C4-2B (cell line): ENCODE results near the gene C15orf39.

ENCODE experiments used
- ZFX ChIP-seq: fragments of 450-650 bp; IDR thresholded peaks from 2 replicates; pipeline ENCODE4 v1.6.1; 2017
- TF ChIP-seq, protein P1 (sequence below): fragments of 450-650 bp; conservative IDR thresholded peaks from 2 replicates; pipeline ENCODE4 v1.5.1; 2017; ENCODE audit warnings: mild to moderate bottlenecking

DNA sequence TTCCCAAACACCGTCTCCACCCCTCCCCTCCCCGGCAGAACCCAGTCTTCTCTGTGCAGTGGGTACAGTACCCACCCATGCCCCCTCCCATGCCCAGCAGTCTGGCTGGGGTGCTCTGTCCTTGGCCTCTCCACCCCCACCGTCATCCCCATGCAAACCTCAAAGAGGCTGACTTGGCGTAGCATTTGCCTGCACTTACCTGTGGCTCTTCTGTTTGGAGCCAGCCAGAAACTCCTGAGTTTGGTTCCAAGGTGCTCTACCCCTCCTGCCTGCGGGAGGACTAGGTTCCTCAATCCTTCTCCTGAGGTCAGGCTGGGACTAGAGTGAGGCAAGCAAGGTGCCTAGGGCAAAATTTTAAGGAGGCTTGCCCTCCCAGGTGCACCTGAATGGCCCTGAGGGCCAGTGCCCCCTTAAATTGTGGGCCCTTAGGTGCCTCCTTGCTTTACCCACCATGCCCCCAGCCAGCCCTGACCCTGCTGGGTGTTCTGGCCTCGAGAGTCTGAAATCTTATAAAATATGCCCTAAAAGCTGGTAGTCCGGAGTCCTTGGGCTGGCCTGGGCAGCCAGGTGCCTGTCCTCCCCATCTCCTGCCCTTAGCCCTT is 47.1 kb upstream of the C15orf39 start:
- TF ChIP-seq, protein P1, sequence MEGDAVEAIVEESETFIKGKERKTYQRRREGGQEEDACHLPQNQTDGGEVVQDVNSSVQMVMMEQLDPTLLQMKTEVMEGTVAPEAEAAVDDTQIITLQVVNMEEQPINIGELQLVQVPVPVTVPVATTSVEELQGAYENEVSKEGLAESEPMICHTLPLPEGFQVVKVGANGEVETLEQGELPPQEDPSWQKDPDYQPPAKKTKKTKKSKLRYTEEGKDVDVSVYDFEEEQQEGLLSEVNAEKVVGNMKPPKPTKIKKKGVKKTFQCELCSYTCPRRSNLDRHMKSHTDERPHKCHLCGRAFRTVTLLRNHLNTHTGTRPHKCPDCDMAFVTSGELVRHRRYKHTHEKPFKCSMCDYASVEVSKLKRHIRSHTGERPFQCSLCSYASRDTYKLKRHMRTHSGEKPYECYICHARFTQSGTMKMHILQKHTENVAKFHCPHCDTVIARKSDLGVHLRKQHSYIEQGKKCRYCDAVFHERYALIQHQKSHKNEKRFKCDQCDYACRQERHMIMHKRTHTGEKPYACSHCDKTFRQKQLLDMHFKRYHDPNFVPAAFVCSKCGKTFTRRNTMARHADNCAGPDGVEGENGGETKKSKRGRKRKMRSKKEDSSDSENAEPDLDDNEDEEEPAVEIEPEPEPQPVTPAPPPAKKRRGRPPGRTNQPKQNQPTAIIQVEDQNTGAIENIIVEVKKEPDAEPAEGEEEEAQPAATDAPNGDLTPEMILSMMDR, result no peak
- TF ChIP-seq ZFX, result no peak
